H9 (cell line): ENCODE data around the gene SLC48A1. TPM values are rescaled to one million over a fixed set of nuclear protein-coding genes. Genes with fewer than 3 reads are reported as not detected.

Experiments
- DNase-seq: peaks from one replicate; pipeline ENCODE4 v3.0.0-alpha.2; 2017
- H2AFZ ChIP-seq: one replicate; pipeline ENCODE4 v1.6.1; 2013; ENCODE audit warnings: mild to moderate bottlenecking, low read length, control low read depth, moderate library complexity
- H2AK5ac ChIP-seq: 2 replicates; pipeline ENCODE4 v1.6.1; 2013; ENCODE audit warnings: low read length, control low read depth, mixed read lengths; ENCODE audit not compliant: insufficient read length
- H2BK120ac ChIP-seq: one replicate; pipeline ENCODE4 v1.6.1; 2013; ENCODE audit warnings: low read depth, mild to moderate bottlenecking, low read length, control low read depth, inconsistent platforms; ENCODE audit not compliant: poor library complexity, severe bottlenecking
- H2BK12ac ChIP-seq: 2 replicates; pipeline ENCODE4 v1.6.1; 2013; ENCODE audit warnings: low read length, control low read depth, mixed read lengths, low read depth; ENCODE audit not compliant: insufficient read length
- H2BK15ac ChIP-seq: 2 replicates; pipeline ENCODE4 v1.6.1; 2013; ENCODE audit warnings: low read depth, low read length, control low read depth
- H2BK20ac ChIP-seq: one replicate; pipeline ENCODE4 v1.6.1; 2013; ENCODE audit warnings: low read depth, mild to moderate bottlenecking, low read length, control low read depth, inconsistent platforms; ENCODE audit not compliant: poor library complexity, severe bottlenecking
- H2BK5ac ChIP-seq: 2 replicates; pipeline ENCODE4 v1.6.1; 2013; ENCODE audit warnings: low read length, control low read depth, mixed read lengths; ENCODE audit not compliant: insufficient read length
- H3K14ac ChIP-seq: 2 replicates; pipeline ENCODE4 v1.6.1; 2013; ENCODE audit warnings: low read length, control low read depth; ENCODE audit not compliant: insufficient read depth
- H3K18ac ChIP-seq: 2 replicates; pipeline ENCODE4 v1.6.1; 2013; ENCODE audit warnings: low read depth, mild to moderate bottlenecking, mixed read lengths, low read length, control low read depth; ENCODE audit not compliant: insufficient read length
- H3K23ac ChIP-seq: 2 replicates; pipeline ENCODE4 v1.6.1; 2013; ENCODE audit warnings: low read length, control low read depth, mixed read lengths, low read depth; ENCODE audit not compliant: insufficient read length
- H3K23me2 ChIP-seq: 2 replicates; pipeline ENCODE4 v1.6.1; 2013; ENCODE audit warnings: low read depth, mild to moderate bottlenecking, mixed read lengths, low read length, control low read depth; ENCODE audit not compliant: insufficient read length, poor library complexity, severe bottlenecking
- H3K27ac ChIP-seq: 2 replicates; pipeline ENCODE4 v1.5.1; 2013; ENCODE audit warnings: low read length, control low read depth, mixed read lengths, low read depth; ENCODE audit not compliant: insufficient read length
- H3K27me3 ChIP-seq: 2 replicates; pipeline ENCODE4 v1.6.1; 2013; ENCODE audit warnings: low read length, control low read depth, inconsistent platforms; ENCODE audit not compliant: insufficient read depth
- H3K4ac ChIP-seq: 2 replicates; pipeline ENCODE4 v1.6.1; 2013; ENCODE audit warnings: low read depth, mild to moderate bottlenecking, control low read depth, inconsistent platforms, low read length, moderate library complexity
- H3K4me1 ChIP-seq: 2 replicates; pipeline ENCODE4 v1.6.1; 2013; ENCODE audit warnings: low read length, control low read depth, inconsistent platforms; ENCODE audit not compliant: insufficient read depth
- H3K4me2 ChIP-seq: 2 replicates; pipeline ENCODE4 v1.6.1; 2013; ENCODE audit warnings: low read length, control low read depth, mixed read lengths; ENCODE audit not compliant: insufficient read length, insufficient read depth
- H3K56ac ChIP-seq: 2 replicates; pipeline ENCODE4 v1.6.1; 2013; ENCODE audit warnings: low read depth, mild to moderate bottlenecking, mixed read lengths, low read length, control low read depth; ENCODE audit not compliant: insufficient read length
- H3K79me1 ChIP-seq: 2 replicates; pipeline ENCODE4 v1.6.1; 2013; ENCODE audit warnings: low read depth, mild to moderate bottlenecking, moderate library complexity, low read length, control low read depth, inconsistent platforms; ENCODE audit not compliant: insufficient read depth, poor library complexity, severe bottlenecking
- H3K79me2 ChIP-seq: 2 replicates; pipeline ENCODE4 v1.6.1; 2013; ENCODE audit warnings: low read length, control low read depth, inconsistent platforms; ENCODE audit not compliant: insufficient read depth
- H3K9ac ChIP-seq: 2 replicates; pipeline ENCODE4 v1.6.1; 2013; ENCODE audit warnings: low read length, control low read depth, mixed read lengths; ENCODE audit not compliant: insufficient read length; ENCODE audit errors: extremely low read depth
- H3K9me3 ChIP-seq: one replicate; pipeline ENCODE4 v1.6.1; 2013; ENCODE audit warnings: low read depth, low read length, inconsistent platforms; ENCODE audit not compliant: control insufficient read depth
- H3T11ph ChIP-seq: one replicate; pipeline ENCODE4 v1.6.1; 2013; ENCODE audit warnings: mild to moderate bottlenecking, low read length, control low read depth, inconsistent platforms
- H4K20me1 ChIP-seq: one replicate; pipeline ENCODE4 v1.6.1; 2013; ENCODE audit not compliant: control insufficient read depth, insufficient read length, insufficient read depth
- H4K5ac ChIP-seq: 2 replicates; pipeline ENCODE4 v1.6.1; 2013; ENCODE audit warnings: low read depth, mild to moderate bottlenecking, mixed read lengths, low read length, control low read depth; ENCODE audit not compliant: insufficient read length
- H4K8ac ChIP-seq: replicated peaks from 2 replicates; pipeline ENCODE4 v1.6.1; 2013; ENCODE audit warnings: low read length, control low read depth, mixed read lengths, low read depth; ENCODE audit not compliant: insufficient read length
- H4K91ac ChIP-seq: 2 replicates; pipeline ENCODE4 v1.6.1; 2013; ENCODE audit warnings: low read depth, mild to moderate bottlenecking, moderate library complexity, mixed read lengths, low read length, control low read depth; ENCODE audit not compliant: insufficient read length
- H3K27ac Mint-ChIP-seq, 3 experiments: 2 replicates in 2 of 3; 3 replicates in 1 of 3; pipeline ENCODE4 v1.8.0; 2020 to 2021; ENCODE audit warnings: mixed read lengths in 3 of 3, mild to moderate bottlenecking in 1 of 3, moderate library complexity in 1 of 3
- H3K27me3 Mint-ChIP-seq: 2 replicates; pipeline ENCODE4 v1.8.0; 2021; ENCODE audit warnings: low read depth, mild to moderate bottlenecking, moderate library complexity, mixed read lengths
- H3K36me3 Mint-ChIP-seq, 3 experiments: 2 replicates in 2 of 3; 3 replicates in 1 of 3; pipeline ENCODE4 v1.8.0; 2020 to 2021; ENCODE audit warnings: low read depth in 3 of 3, mixed read lengths in 3 of 3; ENCODE audit not compliant: insufficient read depth in 1 of 3
- H3K4me1 Mint-ChIP-seq, 2 experiments: 2 replicates each; pipeline ENCODE4 v1.8.0; 2020; ENCODE audit warnings: mixed read lengths in 2 of 2
- H3K4me3 Mint-ChIP-seq, 2 experiments: 2 replicates in 1 of 2; 3 replicates in 1 of 2; pipeline ENCODE4 v1.8.0; 2020 to 2021; ENCODE audit warnings: mild to moderate bottlenecking in 2 of 2, mixed read lengths in 2 of 2, moderate library complexity in 1 of 2
- H3K9me3 Mint-ChIP-seq, 2 experiments: 2 replicates in 1 of 2; 3 replicates in 1 of 2; pipeline ENCODE4 v1.8.0; 2020; ENCODE audit warnings: mild to moderate bottlenecking in 2 of 2, mixed read lengths in 2 of 2, moderate library complexity in 1 of 2
- WGBS: extraction: QIAGEN DNeasy Blood & Tissue Kit; methylation state at CpG from one replicate; pipeline ENCODE4 v1.1.7; 2013; ENCODE audit warnings: missing lambda C conversion rate, low lambda C conversion rate, mixed read lengths; ENCODE audit not compliant: insufficient read length; ENCODE audit errors: extremely low coverage; 5-methylcytosine and 5-hydroxymethylcytosine counted together
- total RNA-seq: library from RNA; stranded (reverse); gene quantifications from 2 replicates; pipeline ENCODE4 v1.2.1, GENCODE V29; 2021
- TF ChIP-seq, protein P1 (sequence below): fragments of 200-600 bp; sonication (generic); conservative IDR thresholded peaks from 3 replicates; pipeline ENCODE4 v1.8.0; 2021; ENCODE audit warnings: antibody characterized with exemption, mild to moderate bottlenecking

The SLC48A1 gene
- total RNA-seq, 1 experiment from 2014 or later, result 10.6 TPM

- no CpG with 5 or more reads among the region's 5 CpGs for WGBS
- H2BK120ac ChIP-seq, result no peak overlapping the region
These were observed 27.0 kb upstream of the SLC48A1 start for GRCh38 chr12:47746073-47746472.

More at GRCh38 chr12:47746073-47746472, 27.0 kb upstream of the SLC48A1 start:
- no peak overlapping the region for H3K4me3 Mint-ChIP-seq
- Histone ChIP-seq H4K5ac (no peak overlapping the region), H4K20me1 (no peaks in the 10 kb centered on the region), H3K23ac (no peak overlapping the region), H3K4ac (no peak overlapping the region), H3K27ac (no peak overlapping the region), H3K27me3 (no peaks in the 10 kb centered on the region), H3K4me2 (no peak overlapping the region), H2BK15ac (no peak overlapping the region), H2AFZ (no peak overlapping the region), H3K79me2 (no peaks in the 10 kb centered on the region), H3K9ac (no peak overlapping the region), H3K79me1 (no peaks in the 10 kb centered on the region), H2BK20ac (no peak overlapping the region), H2BK12ac (no peak overlapping the region), H4K8ac (no peak overlapping the region), H3K9me3 (no peaks in the 10 kb centered on the region), H3K56ac (no peak overlapping the region), H3K23me2 (no peaks in the 10 kb centered on the region), H2AK5ac (no peak overlapping the region), H3K14ac (no peak overlapping the region), H4K91ac (no peak overlapping the region), H3T11ph (no peak overlapping the region), H3K4me1 (peaks cover 4% of the 10 kb centered on the region; the same call in 1 of the 2 replicates), H2BK5ac (no peak overlapping the region), H3K18ac (no peak overlapping the region)
- peaks cover 26 to 33% of the 10 kb centered on the region in 2 experiments for H3K4me1 Mint-ChIP-seq
- no peak overlapping the region for H3K27ac Mint-ChIP-seq
- DNase-seq, result no peak
- H3K27me3 Mint-ChIP-seq, result peaks cover 7% of the 10 kb centered on the region
- H3K36me3 Mint-ChIP-seq, result peaks cover 0 to 10% (median 2%) of the 10 kb centered on the region in 3 experiments; a peak in 4 of 7 replicates
- TF ChIP-seq, protein P1, sequence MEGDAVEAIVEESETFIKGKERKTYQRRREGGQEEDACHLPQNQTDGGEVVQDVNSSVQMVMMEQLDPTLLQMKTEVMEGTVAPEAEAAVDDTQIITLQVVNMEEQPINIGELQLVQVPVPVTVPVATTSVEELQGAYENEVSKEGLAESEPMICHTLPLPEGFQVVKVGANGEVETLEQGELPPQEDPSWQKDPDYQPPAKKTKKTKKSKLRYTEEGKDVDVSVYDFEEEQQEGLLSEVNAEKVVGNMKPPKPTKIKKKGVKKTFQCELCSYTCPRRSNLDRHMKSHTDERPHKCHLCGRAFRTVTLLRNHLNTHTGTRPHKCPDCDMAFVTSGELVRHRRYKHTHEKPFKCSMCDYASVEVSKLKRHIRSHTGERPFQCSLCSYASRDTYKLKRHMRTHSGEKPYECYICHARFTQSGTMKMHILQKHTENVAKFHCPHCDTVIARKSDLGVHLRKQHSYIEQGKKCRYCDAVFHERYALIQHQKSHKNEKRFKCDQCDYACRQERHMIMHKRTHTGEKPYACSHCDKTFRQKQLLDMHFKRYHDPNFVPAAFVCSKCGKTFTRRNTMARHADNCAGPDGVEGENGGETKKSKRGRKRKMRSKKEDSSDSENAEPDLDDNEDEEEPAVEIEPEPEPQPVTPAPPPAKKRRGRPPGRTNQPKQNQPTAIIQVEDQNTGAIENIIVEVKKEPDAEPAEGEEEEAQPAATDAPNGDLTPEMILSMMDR, result no peak
- H3K9me3 Mint-ChIP-seq, result no peaks in the 10 kb centered on the region
